Stimulated activated CD4-positive, alpha-beta T cell treated with anti-CD3 and anti-CD28 coated beads, Interleukin-1b, Interleukin-23, amount 100 ng/mL, for 24 hours (primary cell): ENCODE measurements around the gene GFOD2.

Source experiments
- DNase-seq, 4 experiments: peaks; one replicate each; pipeline ENCODE4 v3.0.0-alpha.2; 2020; ENCODE audit warnings: low read depth in 4 of 4, low spot score in 1 of 4

Gene GFOD2

DNA sequence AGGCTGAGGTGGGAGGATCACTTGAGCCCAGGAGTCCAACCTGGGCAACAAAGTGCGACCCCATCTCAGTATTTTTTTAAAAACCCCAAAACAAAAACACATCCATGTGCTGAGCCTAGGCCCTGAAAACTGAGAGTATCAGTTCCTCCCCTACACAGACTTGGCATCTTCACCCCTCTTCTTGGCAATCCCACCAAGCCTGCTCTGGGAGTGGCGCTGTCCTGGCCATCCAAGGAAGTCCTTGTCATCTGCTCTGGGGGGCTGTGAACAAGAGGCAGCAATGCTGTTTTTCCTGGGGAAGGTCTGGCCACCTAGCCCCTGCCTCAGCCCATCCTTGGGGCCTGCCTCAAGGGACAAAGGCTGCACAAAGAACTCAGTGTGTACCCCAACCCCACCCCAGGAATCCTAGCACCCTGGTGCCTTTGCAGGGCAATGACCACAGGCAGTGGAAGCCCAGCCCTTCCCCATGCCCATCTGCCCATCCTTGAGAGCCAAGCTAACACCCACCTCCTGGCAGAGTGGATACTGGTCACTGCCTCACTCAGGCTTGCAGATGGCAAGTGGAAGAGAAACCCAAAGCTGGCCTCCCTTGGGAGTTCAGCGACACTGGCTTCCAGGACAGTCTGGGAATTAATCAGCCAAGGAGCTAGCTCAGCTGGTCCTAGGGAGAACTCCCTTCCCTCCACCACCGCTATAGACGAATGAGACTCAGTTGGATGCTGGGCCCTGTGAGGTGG lies 14.8 kb upstream of the GFOD2 start:
- DNase-seq = no peak

DNA sequence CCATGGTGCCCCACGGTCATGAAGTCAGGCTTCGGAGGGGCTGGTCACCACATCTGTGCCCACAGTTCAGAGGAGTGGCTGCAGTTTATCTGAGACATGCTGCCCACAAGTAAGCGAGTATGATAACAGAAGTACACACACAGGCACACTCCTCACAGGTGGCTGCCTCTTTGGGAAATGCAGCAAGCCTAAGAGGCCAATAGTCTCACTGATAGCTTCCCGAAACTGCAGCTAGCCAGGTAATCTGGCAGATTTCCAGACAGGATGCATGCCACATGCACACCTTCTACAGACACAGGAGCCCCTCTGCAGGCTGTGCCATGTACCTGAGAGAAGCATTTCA lies 12.6 kb upstream of the GFOD2 start:
- DNase-seq = no peak

DNA sequence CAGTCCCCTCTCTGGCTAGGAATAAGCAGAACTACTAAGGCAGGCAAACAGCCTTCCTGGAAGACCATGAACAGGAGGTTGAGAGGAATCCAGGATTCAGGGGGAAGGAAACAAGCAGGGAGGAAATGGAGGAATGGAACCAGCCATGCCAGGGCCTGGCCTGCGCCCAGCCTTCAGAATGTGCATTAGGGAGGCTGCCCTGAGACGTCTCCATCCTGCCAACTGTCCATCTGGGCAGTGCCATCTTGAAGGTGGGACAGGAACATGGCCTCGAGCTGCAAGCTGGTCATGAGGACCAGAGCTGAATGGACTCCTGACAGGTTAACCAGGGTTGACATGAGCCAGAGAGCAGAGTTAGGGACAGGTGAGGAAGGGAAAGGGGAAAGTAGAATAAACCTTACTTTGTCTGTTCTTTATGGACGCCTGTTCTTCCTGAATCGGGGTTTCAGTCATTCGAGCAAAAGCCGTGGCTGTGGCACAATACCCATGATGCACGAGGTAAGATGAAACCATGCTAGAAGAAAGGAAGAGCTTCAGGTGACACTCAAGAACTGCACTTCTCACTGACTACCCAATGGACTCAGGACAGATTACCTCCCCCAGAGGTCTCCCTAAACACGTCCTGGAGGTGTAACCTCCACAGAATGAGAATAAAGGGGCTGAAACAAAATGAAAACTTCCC lies 12.1 kb upstream of the GFOD2 start:
- DNase-seq = no peak

GRCh38 chr16:67730326-67730725 lies 11.2 kb upstream of the GFOD2 start:
- DNase-seq = no peak

DNA sequence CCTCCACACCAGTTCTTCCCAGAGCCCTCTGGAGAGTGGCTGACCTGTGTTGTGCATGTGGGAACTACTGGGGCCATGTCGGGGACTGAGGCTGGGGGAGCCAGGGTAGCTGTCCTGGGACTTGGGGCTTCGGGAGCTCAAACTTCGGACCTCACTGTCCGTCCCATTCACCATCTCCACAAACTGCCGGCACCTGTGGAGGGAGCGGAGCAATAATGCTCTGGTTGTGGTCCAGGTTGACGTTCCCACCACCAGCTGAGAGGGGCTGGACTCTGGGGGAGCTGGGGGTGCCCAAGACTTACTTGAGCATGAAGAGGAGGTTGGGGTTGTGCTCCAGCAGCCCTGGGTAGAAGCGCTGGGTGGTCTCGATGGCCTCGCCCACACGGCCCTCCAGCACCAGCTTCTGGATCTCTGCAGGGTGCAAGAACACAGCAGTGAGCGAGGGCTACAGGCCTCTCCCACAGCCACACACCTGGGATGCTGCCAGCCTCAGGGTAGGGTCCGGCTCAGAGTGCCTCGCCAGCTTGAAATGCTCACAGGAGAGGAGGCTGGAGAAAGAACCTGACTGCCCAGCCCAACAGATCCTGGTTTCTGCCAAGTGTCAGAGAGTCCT lies 10.6 kb upstream of the GFOD2 start:
- DNase-seq = no peak

GRCh38 chr16:67727521-67728485 lies 8.7 kb upstream of the GFOD2 start:
- DNase-seq = no peak

- DNase-seq = no peak
Observed at GRCh38 chr16:67726106-67727034, 7.3 kb upstream of the GFOD2 start.

DNA sequence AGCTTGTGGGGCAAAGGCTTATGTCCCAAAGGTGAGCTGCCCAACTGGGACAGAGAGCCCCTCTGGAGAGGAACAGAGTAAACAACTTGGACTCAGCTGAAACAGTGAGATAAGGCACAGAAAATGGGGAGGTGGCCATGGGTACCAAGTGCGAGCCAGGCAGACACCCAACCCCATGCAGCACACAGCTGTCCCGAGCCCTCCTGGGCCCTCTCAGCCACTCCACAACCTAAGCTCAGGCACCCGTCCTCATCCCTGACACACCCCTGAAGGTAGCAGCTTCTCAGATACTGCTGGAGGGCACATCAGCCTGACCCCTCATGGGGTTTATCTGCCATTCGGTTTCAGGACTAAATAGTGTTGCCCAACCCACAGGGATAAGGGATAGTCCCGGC lies 4.8 kb upstream of the GFOD2 start:
- no peak for DNase-seq

DNA sequence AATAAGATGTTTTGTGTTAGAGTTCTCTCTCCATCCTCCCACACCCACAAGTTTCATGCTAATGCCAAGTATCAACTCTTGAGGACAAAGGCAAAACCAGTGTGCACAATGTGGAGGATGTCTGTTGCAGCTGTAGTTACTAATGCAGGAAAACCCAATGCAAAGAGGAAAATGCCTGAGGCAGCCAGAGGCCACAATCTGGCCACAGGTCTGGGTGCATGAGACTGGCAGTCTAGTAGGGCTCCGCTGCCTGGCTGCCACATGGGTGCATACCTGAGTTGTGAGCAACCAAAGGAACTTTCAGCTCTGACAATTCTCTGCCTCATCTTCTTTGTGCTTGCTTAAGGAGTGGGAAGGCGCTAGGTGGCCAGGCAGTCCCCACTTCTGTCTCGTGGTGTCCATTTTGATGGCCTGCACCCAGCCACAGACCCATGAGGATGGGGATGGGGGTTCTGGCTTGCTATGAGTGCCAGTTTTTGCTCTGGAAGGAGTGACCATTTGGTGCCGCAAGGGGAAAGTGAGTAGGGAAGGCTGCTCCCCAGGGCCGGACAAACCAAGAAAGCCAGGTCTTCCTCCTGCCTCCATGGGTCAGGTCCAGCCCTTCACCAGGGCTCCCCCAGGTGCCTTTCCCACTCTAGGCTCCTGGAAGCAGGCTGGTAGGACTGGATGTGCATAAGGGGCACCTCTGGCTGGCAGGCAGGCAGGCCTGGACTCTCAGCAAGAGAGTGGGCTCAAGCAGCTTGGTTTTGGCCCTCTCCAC lies 4.2 kb upstream of the GFOD2 start:
- no peak for DNase-seq

DNA sequence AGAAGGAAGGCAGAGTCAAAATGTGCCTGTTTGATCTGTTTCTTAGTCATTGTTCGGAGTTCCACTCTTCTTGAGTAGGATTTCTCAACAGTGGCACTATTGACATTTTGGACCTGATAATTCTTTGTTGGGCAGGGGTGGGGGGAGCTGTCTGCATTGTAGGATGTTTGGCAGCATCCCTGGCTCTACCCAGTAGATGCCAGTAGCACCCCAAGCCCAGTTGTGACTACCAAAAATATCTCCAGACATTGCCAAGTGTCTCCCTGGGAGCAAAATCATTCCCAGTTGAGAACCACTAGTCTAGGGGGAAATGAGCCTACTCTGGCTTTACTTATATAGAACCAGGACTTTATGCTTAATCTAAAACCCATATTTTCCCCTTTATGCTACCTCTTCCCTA lies 1.1 kb upstream of the GFOD2 start:
- DNase-seq = no peak

GRCh38 chr16:67719778-67720144 lies 645 bp upstream of the GFOD2 start:
- DNase-seq = no peak

DNA sequence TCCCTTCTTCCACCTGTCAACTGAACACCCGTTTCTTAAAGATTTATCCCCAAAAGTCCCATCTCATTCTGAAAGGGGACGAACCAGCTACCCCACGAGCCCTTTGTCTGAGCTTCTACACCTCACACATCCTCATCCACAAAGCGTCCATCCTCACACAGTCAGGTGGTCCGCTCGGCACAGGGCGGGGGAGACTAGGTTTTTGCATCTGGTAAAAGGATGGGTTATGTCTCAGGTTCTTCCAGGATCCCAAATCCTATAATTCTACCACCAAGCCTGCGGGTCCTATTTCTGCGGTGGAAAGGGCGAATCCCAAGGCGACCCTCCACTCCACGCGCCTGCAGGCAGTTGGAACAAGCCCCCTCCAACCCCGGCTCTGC lies 458 bp downstream of the GFOD2 start:
- no peak for DNase-seq

- no peak for DNase-seq
Observed at GRCh38 chr16:67716097-67716496, 3.0 kb downstream of the GFOD2 start.

DNA sequence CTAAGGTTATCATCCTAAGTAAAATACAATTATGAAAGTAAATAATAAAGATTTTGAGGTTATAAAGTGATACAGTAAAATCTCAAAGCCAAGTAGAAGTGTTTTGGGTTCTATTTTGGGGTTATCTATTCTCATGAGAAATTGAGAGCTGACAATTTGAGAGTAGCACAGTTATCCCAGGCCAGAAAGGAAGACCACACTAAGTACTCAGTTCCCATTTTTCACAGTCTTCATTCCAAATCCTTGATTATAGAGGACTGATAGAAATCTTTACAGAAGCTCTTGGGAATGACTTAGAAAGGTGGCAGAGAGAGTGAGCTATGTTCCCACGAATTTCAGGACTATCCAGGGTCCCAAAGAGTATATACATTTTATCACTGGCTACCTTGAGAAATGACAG lies 4.6 kb downstream of the GFOD2 start:
- DNase-seq = no peak

- no peak for DNase-seq
Observed at GRCh38 chr16:67713647-67714273, 5.4 kb downstream of the GFOD2 start.

DNA sequence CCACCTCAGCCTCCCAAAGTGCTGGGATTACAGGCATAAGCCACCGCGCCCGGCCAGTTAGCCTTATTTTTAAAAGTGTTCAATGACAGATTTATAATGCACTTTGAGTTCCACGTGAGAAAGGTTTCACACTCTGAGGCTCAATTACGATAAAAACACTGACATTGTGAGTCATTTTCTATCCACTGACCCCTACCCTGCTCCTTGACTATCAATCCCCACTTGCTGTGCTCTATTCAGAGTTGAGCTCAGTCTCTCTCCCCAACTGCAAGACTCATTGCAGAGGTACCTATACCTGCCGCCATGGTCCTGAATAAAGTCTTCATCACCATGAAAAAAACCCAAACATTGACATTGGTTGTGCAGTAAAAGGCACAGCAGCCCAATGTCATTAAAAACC lies 8.5 kb downstream of the GFOD2 start:
- no peak for DNase-seq

DNA sequence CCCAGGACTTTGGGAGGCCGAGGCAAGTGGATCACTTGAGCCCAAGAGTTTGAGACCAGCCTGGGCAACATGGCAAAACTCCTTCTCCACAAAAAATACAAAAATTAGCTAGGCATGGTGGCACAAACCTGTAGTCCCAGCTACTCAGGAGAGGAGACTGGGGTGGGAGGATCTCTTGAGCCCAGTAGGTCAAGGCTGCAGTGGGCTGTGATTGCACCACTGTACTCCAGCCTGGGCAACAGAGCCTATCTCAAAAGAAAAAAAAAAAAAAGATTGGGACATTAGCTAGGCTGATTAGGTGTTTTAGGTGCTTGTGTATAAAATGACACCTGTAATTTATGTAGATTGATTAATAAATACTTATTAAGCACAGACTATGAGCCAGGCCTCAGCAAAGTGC lies 10.1 kb downstream of the GFOD2 start:
- no peak for DNase-seq

GRCh38 chr16:67708368-67708771 lies 10.7 kb downstream of the GFOD2 start:
- no peak for DNase-seq

DNA sequence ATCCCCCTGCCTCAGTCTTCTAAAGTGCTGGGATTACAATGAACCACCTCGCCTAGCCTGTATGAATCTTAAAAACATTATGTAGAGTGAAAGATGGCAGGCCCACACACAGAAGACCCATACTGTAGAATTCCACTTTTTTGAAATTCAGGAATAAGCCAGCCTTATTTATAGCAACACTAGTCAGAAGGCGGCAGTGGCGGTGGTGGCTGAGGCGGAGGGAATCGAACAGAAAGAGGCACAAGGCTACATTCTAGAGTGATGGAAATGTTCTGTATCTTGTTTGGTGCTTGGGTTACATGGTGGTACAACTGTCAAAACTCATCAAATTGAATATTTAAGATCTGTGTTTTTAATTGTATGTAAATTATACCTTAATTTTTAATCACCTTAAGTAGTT lies 11.3 kb downstream of the GFOD2 start:
- no peak for DNase-seq
